GM12878 (cell line): ENCODE data around the gene HPF1. TPM values are rescaled to one million over a fixed set of nuclear protein-coding genes. Genes with fewer than 3 reads are reported as not detected.

Experiments used
- ATAC-seq: fragments of 200-7000 bp; cut with Tn5 transposase; 3 replicates; pipeline ENCODE4 v1.9.1; 2020; ENCODE audit warnings: mild to moderate bottlenecking, moderate library complexity
- BruUV-seq: library from RNA; stranded (reverse); fragments of 400-500 nt; replicated peaks from 2 replicates; lab custom pipeline; 2021; lab: Mats Ljungman, UMichigan
- CTCF ChIA-PET: fragments of 300-600 bp; sonication (Branson Sonifier 250); formaldehyde crosslinking; extraction: SDS; loops from one replicate; lab custom pipeline; 2021; ENCODE audit warnings: inconsistent platforms; lab: Yijun Ruan, JAX
- POLR2A ChIA-PET: fragments of 350-600 bp; formaldehyde crosslinking; extraction: SDS; loops from one replicate; lab custom pipeline; 2021; ENCODE audit warnings: inconsistent platforms; lab: Charles Lee
- RAD21 ChIA-PET: fragments of 300-600 bp; sonication (Branson Sonifier 250); formaldehyde crosslinking; loops from one replicate; lab custom pipeline; 2023; ENCODE audit warnings: antibody characterized with exemption; ENCODE audit not compliant: unreplicated experiment; lab: Charles Lee
- SMC1A ChIA-PET: fragments of 300-600 bp; sonication (Branson Sonifier 250); formaldehyde crosslinking; loops from one replicate; lab custom pipeline; 2023; ENCODE audit not compliant: unreplicated experiment, uncharacterized antibody; lab: Charles Lee
- DNase-seq: peaks from one replicate; pipeline ENCODE4 v3.0.0-alpha.2; 2011; ENCODE audit warnings: low read depth, low spot score
- FAIRE-seq: peaks from 3 replicates; lab custom pipeline; 2011; peaks lifted over from hg19 to GRCh38; lab: Jason Lieb, UNC
- H2AFZ ChIP-seq: 2 replicates; pipeline ENCODE4 v1.6.0; 2011; ENCODE audit warnings: low read depth, low read length, control low read depth; ENCODE audit not compliant: control insufficient read depth
- H3K27ac ChIP-seq: 2 replicates; pipeline ENCODE4 v1.5.1; 2011; ENCODE audit warnings: control low read depth; ENCODE audit not compliant: control insufficient read depth, insufficient read depth
- H3K27me3 ChIP-seq, 2 experiments: replicated peaks in 1 of 2; 2 replicates each; pipeline versions ENCODE4 v1.6.0 to v1.6.1; 2011; ENCODE audit warnings: low read length in 1 of 2; ENCODE audit not compliant: control insufficient read depth in 2 of 2, insufficient read depth in 2 of 2
- H3K36me3 ChIP-seq, 2 experiments: 2 replicates each; pipeline ENCODE4 v1.5.1; 2011; ENCODE audit warnings: low read length in 1 of 2; ENCODE audit not compliant: control insufficient read depth in 2 of 2, insufficient read depth in 2 of 2
- H3K4me1 ChIP-seq: 2 replicates; pipeline ENCODE4 v1.6.1; 2011; ENCODE audit warnings: mild to moderate bottlenecking, low read length, moderate library complexity, mixed read lengths; ENCODE audit not compliant: control insufficient read depth, insufficient read depth
- H3K4me2 ChIP-seq: 2 replicates; pipeline ENCODE4 v1.6.0; 2011; ENCODE audit warnings: control low read depth; ENCODE audit not compliant: control insufficient read depth, insufficient read depth
- H3K4me3 ChIP-seq: fragments of 200-600 bp; sonication (generic); 2 replicates; pipeline ENCODE4 v1.5.1; 2016
- H3K79me2 ChIP-seq: 2 replicates; pipeline ENCODE4 v1.6.0; 2011; ENCODE audit warnings: low read length; ENCODE audit not compliant: control insufficient read depth, insufficient read depth
- H3K9ac ChIP-seq: 2 replicates; pipeline ENCODE4 v1.8.0; 2011; ENCODE audit warnings: low read length, control low read depth, mixed read lengths; ENCODE audit not compliant: control insufficient read depth, insufficient read depth
- H3K9me3 ChIP-seq: replicated peaks from 3 replicates; pipeline ENCODE4 v1.5.1; 2011; ENCODE audit warnings: mild to moderate bottlenecking, low read length; ENCODE audit not compliant: control insufficient read depth, insufficient read depth
- H4K20me1 ChIP-seq: 2 replicates; pipeline ENCODE4 v1.6.0; 2011; ENCODE audit not compliant: control insufficient read depth, insufficient read depth
- HDAC2 ChIP-seq: fragments of 200-600 bp; sonication (generic); IDR thresholded peaks from 2 replicates; pipeline ENCODE4 v1.6.1; 2017
- POU2F2 ChIP-seq: IDR thresholded peaks from 3 replicates; pipeline ENCODE4 v1.6.1; 2011; ENCODE audit warnings: low read depth, mild to moderate bottlenecking, low read length, borderline replicate concordance
- RCOR1 ChIP-seq: conservative IDR thresholded peaks from 2 replicates; pipeline ENCODE4 v1.6.1; 2012; ENCODE audit warnings: low read depth, low read length, improper control_type of control experiment
- SIX5 ChIP-seq: IDR thresholded peaks from 2 replicates; pipeline ENCODE4 v1.6.1; 2011; ENCODE audit warnings: mild to moderate bottlenecking, low read depth, low read length, moderate library complexity; ENCODE audit not compliant: severe bottlenecking
- TARDBP ChIP-seq: IDR thresholded peaks from 2 replicates; pipeline ENCODE4 v1.6.1; 2016; ENCODE audit warnings: borderline replicate concordance
- ZBTB11 ChIP-seq: fragments of 450-650 bp; formaldehyde crosslinking; IDR thresholded peaks from 2 replicates; pipeline ENCODE4 v1.5.0; 2022; ENCODE audit warnings: mild to moderate bottlenecking, missing genetic modification characterization
- ZBTB40 ChIP-seq: fragments of 450-650 bp; IDR thresholded peaks from 2 replicates; pipeline ENCODE4 v1.6.1; 2016; ENCODE audit warnings: mild to moderate bottlenecking, moderate library complexity, borderline replicate concordance
- ZNF622 ChIP-seq: fragments of 450-650 bp; IDR thresholded peaks from 2 replicates; pipeline ENCODE4 v1.6.1; 2017; ENCODE audit warnings: mild to moderate bottlenecking, inconsistent platforms
- WGBS: methylation state at CpG from one replicate; pipeline ENCODE4 v1.1.6; 2016; ENCODE audit warnings: low lambda C conversion rate; ENCODE audit not compliant: insufficient replicate concordance, insufficient coverage; ENCODE audit errors: missing lambda C conversion rate; 5-methylcytosine and 5-hydroxymethylcytosine counted together
- in situ Hi-C: fragments of 300-500 bp; cut with MboI; formaldehyde crosslinking; loops from 9 replicates; pipeline ENCODE4 v1.14.3; 2018; ENCODE audit warnings: mixed read lengths
- intact Hi-C: fragments of 100-400 bp; cut with micrococcal nuclease; formaldehyde crosslinking; loops from one replicate; pipeline ENCODE4 v1.14.2; 2022; ENCODE audit not compliant: unreplicated experiment
- polyA plus RNA-seq, 11 experiments: library from polyadenylated mRNA; depleted of rRNA in 4 of 11; unstranded in 6 of 11; stranded (reverse) in 5 of 11; fragments of >200 nt; fragmentation: Nextera tagmentation in 4 of 11; fragmentation: Illumina TruSeq in 1 of 11; extraction: Ambion mirVana in 4 of 11; extraction: Trizol in 1 of 11; gene quantifications; 1 replicate in 1 of 11; 2 replicates in 10 of 11; pipeline versions ENCODE4 v1.2.1 to v1.2.3, GENCODE V29; 2011 to 2016; ENCODE audit warnings: inconsistent platforms in 2 of 11, missing spikeins in 2 of 11, low read depth in 1 of 11
- total RNA-seq, 4 experiments: library from RNA; depleted of rRNA in 3 of 4; stranded (reverse); fragments of >200 nt in 3 of 4; fragmentation: Illumina TruSeq in 1 of 4; extraction: Trizol in 1 of 4; gene quantifications; 2 replicates each; pipeline versions ENCODE4 v1.2.1 to v1.2.3, GENCODE V29; 2013 to 2021

The HPF1 gene
- total and polyA plus RNA-seq, 10 of the 15 experiments (the other 5 are each of a cell fraction or from before 2014, with no cell fraction given): 31.2 to 93.5 (median 48.7) TPM

GRCh38 chr4:169720529-169720928 is 37.2 kb downstream of the HPF1 start:
- TF ChIP-seq POU2F2 (no peak), HDAC2 (no peak), TARDBP (no peak), ZBTB40 (no peak), ZNF622 (no peak), RCOR1 (no peak), SIX5 (no peak), ZBTB11 (CRISPR knock-in tag) (no peak)
- TF ChIP-seq, all 136 proteins: peak for 0
- Histone ChIP-seq H3K36me3 (peaks cover 0 to 6% of the 10 kb centered on the region in 2 experiments; a peak in 2 of 4 replicates), H3K9ac (no peak overlapping the region), H3K27me3 (no peaks in the 10 kb centered on the region), H3K4me1 (no peaks in the 10 kb centered on the region), H4K20me1 (no peaks in the 10 kb centered on the region), H3K9me3 (no peaks in the 10 kb centered on the region), H3K4me2 (no peak overlapping the region), H3K27ac (no peak overlapping the region), H2AFZ (no peak overlapping the region), H3K79me2 (no peaks in the 10 kb centered on the region), H3K4me3 (no peak overlapping the region)
- in situ Hi-C loops: no loop called here
- SMC1A ChIA-PET: interaction anchor here (0.8 to 1.2 kb wide), 2 partner anchors 23 to 107 kb away, joined by 3 to 5 read pairs; partner anchors contain the start of gene NEK1
- ATAC-seq (no peak), DNase-seq (no peak), FAIRE-seq (no peak)
- intact Hi-C loops: no loop called here
- RAD21 ChIA-PET: no interaction called here
- WGBS: 98% methylated on average over 7 of the region's 7 CpGs
- BruUV-seq: no TSS peak
- CTCF ChIA-PET: interaction anchor here (3.5 kb wide), 1 partner anchor 107 kb away, joined by 11 read pairs; the partner anchor contains the start of gene NEK1
- POLR2A ChIA-PET: no interaction called here
